ENCODE data around the gene DNAI1. TPM values are rescaled to one million over a fixed set of nuclear protein-coding genes. Genes with fewer than 3 reads are reported as not detected.

DNAI1 gene
- polyA plus RNA-seq, 6 donors from 2014 or later = not detected

DNA sequence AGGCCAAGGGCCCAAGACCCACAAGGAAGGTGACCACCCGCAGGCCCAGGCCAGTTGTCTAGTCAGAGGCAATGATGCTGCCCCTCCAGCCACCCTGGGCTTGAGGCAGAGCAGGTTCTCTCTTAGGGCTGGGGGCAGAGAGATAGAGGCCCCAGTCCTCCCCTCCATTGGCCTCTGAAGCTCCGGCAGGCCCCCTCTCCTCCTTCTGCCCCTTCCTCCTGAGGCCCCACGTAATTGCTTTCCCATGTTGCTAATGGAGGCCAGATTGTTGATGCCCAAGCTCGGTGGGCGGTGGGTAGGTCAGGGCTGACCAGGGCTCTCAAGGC lies 90.8 kb downstream of the DNAI1 start:
- Mint-ChIP-seq H3K4me1 (peaks cover 0 to 4% (median 0%) of the 10 kb centered on the region in 3 donors), H3K27me3 (peaks cover 22 to 51% (median 41%) of the 10 kb centered on the region in 3 donors), H3K27ac (no peak overlapping the region), H3K4me3 (no peak overlapping the region), H3K9me3 (no peaks in the 10 kb centered on the region), H3K36me3 (no peaks in the 10 kb centered on the region)
- no peak for ATAC-seq (ENCODE audit: low read depth in 2 of 2)
- DNase-seq = no peak

- Mint-ChIP-seq H3K9me3 (no peaks in the 10 kb centered on the region), H3K36me3 (no peaks in the 10 kb centered on the region), H3K4me1 (peaks cover 0 to 4% (median 0%) of the 10 kb centered on the region in 3 donors), H3K27me3 (peaks cover 23 to 52% (median 47%) of the 10 kb centered on the region in 3 donors), H3K27ac (no peak overlapping the region), H3K4me3 (no peak overlapping the region)
- no peak for ATAC-seq (ENCODE audit: low read depth in 2 of 2)
- DNase-seq = no peak
These were observed 91.5 kb downstream of the DNAI1 start for GRCh38 chr9:34550016-34550680.

GRCh38 chr9:34550681-34551270 lies 92.2 kb downstream of the DNAI1 start:
- H3K36me3 Mint-ChIP-seq = no peaks in the 10 kb centered on the region
- H3K27ac Mint-ChIP-seq = no peak overlapping the region
- DNase-seq (no peak), ATAC-seq (ENCODE audit: low read depth in 2 of 2) (no peak)
- peaks cover 20 to 51% (median 45%) of the 10 kb centered on the region in 3 donors for H3K27me3 Mint-ChIP-seq
- H3K4me3 Mint-ChIP-seq = no peak overlapping the region
- peaks cover 0 to 4% (median 0%) of the 10 kb centered on the region in 3 donors for H3K4me1 Mint-ChIP-seq
- H3K9me3 Mint-ChIP-seq = no peaks in the 10 kb centered on the region

- DNase-seq (no peak), ATAC-seq (ENCODE audit: low read depth in 2 of 2) (no peak)
- H3K4me3 Mint-ChIP-seq = no peak overlapping the region
- no peak overlapping the region for H3K27ac Mint-ChIP-seq
- no peaks in the 10 kb centered on the region for H3K9me3 Mint-ChIP-seq
- peaks cover 0 to 4% (median 0%) of the 10 kb centered on the region in 3 donors for H3K4me1 Mint-ChIP-seq
- peaks cover 26 to 51% (median 45%) of the 10 kb centered on the region in 3 donors for H3K27me3 Mint-ChIP-seq
- H3K36me3 Mint-ChIP-seq = no peaks in the 10 kb centered on the region
These were observed 93.4 kb downstream of the DNAI1 start for GRCh38 chr9:34551751-34552605.

GRCh38 chr9:34552606-34552981 lies 94.0 kb downstream of the DNAI1 start:
- Mint-ChIP-seq H3K36me3 (no peaks in the 10 kb centered on the region), H3K9me3 (no peaks in the 10 kb centered on the region), H3K27ac (peak overlapping the region in 1 of 6 donors; percentile 49), H3K27me3 (peaks cover 31 to 51% (median 45%) of the 10 kb centered on the region in 3 donors), H3K4me1 (peaks cover 0 to 4% (median 0%) of the 10 kb centered on the region in 3 donors), H3K4me3 (peak overlapping the region in 1 of 8 donors; percentile 39)
- DNase-seq (no peak), ATAC-seq (ENCODE audit: low read depth in 2 of 2) (no peak)

- peaks cover 0 to 4% (median 0%) of the 10 kb centered on the region in 3 donors for H3K4me1 Mint-ChIP-seq
- ATAC-seq (ENCODE audit: low read depth in 2 of 2) = no peak
- peaks cover 30 to 51% (median 45%) of the 10 kb centered on the region in 3 donors for H3K27me3 Mint-ChIP-seq
- no peaks in the 10 kb centered on the region for H3K36me3 Mint-ChIP-seq
- no peak for DNase-seq
- H3K4me3 Mint-ChIP-seq = no peak overlapping the region
- no peak overlapping the region for H3K27ac Mint-ChIP-seq
- no peaks in the 10 kb centered on the region for H3K9me3 Mint-ChIP-seq
These were observed 94.4 kb downstream of the DNAI1 start for GRCh38 chr9:34552986-34553385.

DNA sequence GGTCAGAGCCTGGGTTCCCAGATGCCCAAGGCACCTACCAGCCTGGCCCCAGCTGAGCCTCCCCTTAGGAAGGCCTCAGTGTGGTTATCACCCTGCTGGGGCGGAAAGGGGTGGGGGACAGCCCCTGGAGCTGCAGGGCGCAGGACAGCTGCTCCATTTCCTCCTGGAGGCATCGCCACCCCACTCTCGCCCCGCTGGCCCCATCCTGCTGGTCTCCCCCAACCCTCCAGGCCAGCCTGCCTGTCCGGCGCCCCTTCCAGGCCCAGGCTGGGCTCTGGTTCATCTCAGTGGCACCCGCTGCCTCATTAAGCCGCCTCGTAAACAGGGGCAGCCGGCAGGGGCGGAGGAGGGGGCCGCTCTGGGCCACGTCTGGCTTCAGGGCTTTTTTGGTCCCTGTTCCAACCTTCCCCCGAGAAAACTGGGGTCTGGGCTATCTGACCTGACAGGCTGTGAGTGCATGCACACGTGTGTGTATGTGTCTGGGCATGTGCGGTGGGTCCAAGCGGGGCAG lies 95.0 kb downstream of the DNAI1 start:
- no peak for DNase-seq
- no peak overlapping the region for H3K4me3 Mint-ChIP-seq
- no peaks in the 10 kb centered on the region for H3K4me1 Mint-ChIP-seq
- no peaks in the 10 kb centered on the region for H3K9me3 Mint-ChIP-seq
- ATAC-seq (ENCODE audit: low read depth in 2 of 2) = no peak
- H3K36me3 Mint-ChIP-seq = no peaks in the 10 kb centered on the region
- peaks cover 29 to 51% (median 45%) of the 10 kb centered on the region in 3 donors for H3K27me3 Mint-ChIP-seq
- no peak overlapping the region for H3K27ac Mint-ChIP-seq

DNA sequence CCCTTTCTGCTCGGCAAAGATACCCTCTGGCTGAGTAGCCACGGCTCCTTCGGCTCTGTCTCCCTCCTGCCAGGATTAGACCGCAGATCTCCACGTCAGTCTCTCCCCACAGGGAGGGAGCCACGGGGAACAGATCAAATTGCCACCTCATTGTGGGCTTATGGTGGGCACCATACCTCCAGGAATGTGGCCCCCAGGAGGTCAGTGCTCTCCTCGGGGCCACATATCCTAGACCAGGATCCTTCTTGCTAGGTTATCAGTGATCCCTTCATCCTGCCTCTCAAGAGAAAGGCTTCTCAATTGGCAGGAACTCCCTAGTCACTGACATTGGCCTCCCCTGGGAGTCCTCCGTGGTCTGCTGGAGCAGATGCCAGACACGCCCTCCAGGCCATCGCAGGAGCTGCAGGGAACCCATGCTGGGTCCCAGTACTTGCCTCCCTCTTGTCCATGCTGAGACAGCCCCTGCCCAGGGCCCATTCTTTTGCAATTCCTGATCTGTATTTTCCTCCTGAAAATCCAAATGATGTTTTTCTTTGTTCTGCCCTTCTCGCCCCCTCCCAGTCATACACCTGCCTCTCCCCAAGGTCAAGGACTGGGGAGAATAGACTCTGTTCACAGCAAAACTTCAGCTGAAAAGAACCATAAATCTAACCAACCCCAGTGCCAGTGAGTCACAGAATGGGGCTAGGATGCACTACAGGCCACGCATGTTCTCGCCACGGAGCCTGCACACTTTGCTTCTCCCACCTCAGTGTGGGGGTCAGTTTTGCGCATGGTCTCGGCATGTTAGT lies 95.8 kb downstream of the DNAI1 start:
- H3K9me3 Mint-ChIP-seq = peaks cover 0 to 2% (median 0%) of the 10 kb centered on the region in 7 donors
- peaks cover 29 to 58% (median 50%) of the 10 kb centered on the region in 3 donors for H3K27me3 Mint-ChIP-seq
- no peak overlapping the region for H3K27ac Mint-ChIP-seq
- H3K4me1 Mint-ChIP-seq = no peaks in the 10 kb centered on the region
- ATAC-seq (ENCODE audit: low read depth in 2 of 2) (no peak), DNase-seq (no peak)
- H3K36me3 Mint-ChIP-seq = no peaks in the 10 kb centered on the region
- no peak overlapping the region for H3K4me3 Mint-ChIP-seq

DNA sequence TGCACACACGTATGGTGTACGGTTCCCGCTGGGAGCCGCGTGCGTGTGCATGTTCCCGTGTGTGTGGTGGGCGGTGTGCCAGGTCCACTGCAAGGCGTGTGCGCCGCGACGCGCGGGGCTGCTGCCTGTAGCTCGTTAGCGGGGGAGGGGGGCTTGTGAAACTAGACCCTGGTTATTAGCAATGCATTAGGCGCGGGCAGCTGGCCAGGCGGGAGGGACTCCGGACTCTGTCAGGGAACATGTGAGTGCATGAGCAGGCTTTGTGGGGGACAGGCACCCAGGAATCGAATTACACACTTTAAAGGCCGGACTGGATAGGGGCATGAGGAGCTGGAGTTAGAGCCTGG lies 96.4 kb downstream of the DNAI1 start:
- no peaks in the 10 kb centered on the region for H3K36me3 Mint-ChIP-seq
- peaks cover 0 to 1% (median 0%) of the 10 kb centered on the region in 3 donors for H3K4me1 Mint-ChIP-seq
- no peak for DNase-seq
- peak overlapping the region in 1 of 8 donors; percentile 42 for H3K4me3 Mint-ChIP-seq
- H3K9me3 Mint-ChIP-seq = peaks cover 0 to 2% (median 0%) of the 10 kb centered on the region in 7 donors
- no peak overlapping the region for H3K27ac Mint-ChIP-seq
- no peak for ATAC-seq (ENCODE audit: low read depth in 2 of 2)
- H3K27me3 Mint-ChIP-seq = peaks cover 30 to 64% (median 56%) of the 10 kb centered on the region in 3 donors

- no peak for DNase-seq
- Mint-ChIP-seq H3K27ac (no peak overlapping the region), H3K4me3 (no peak overlapping the region), H3K4me1 (peaks cover 0 to 5% (median 0%) of the 10 kb centered on the region in 3 donors), H3K36me3 (no peaks in the 10 kb centered on the region), H3K27me3 (peaks cover 34 to 69% (median 61%) of the 10 kb centered on the region in 3 donors), H3K9me3 (peaks cover 0 to 2% (median 0%) of the 10 kb centered on the region in 7 donors)
- no peak for ATAC-seq (ENCODE audit: low read depth in 2 of 2)
These were observed 96.9 kb downstream of the DNAI1 start for GRCh38 chr9:34555500-34555899.

GRCh38 chr9:34555936-34556525 lies 97.4 kb downstream of the DNAI1 start:
- no peak overlapping the region for H3K27ac Mint-ChIP-seq
- no peak for ATAC-seq (ENCODE audit: low read depth in 2 of 2)
- peaks cover 0 to 5% (median 0%) of the 10 kb centered on the region in 3 donors for H3K4me1 Mint-ChIP-seq
- DNase-seq = no peak
- peaks cover 35 to 75% (median 66%) of the 10 kb centered on the region in 3 donors for H3K27me3 Mint-ChIP-seq
- no peaks in the 10 kb centered on the region for H3K36me3 Mint-ChIP-seq
- no peak overlapping the region for H3K4me3 Mint-ChIP-seq
- peaks cover 0 to 2% (median 0%) of the 10 kb centered on the region in 7 donors for H3K9me3 Mint-ChIP-seq

- H3K4me1 Mint-ChIP-seq = peaks cover 0 to 5% (median 0%) of the 10 kb centered on the region in 3 donors
- H3K27ac Mint-ChIP-seq = no peak overlapping the region
- peaks cover 0 to 6% (median 4%) of the 10 kb centered on the region in 7 donors for H3K9me3 Mint-ChIP-seq
- DNase-seq (no peak), ATAC-seq (ENCODE audit: low read depth in 2 of 2) (no peak)
- H3K36me3 Mint-ChIP-seq = no peaks in the 10 kb centered on the region
- H3K4me3 Mint-ChIP-seq = no peak overlapping the region
- H3K27me3 Mint-ChIP-seq = peaks cover 43 to 78% (median 72%) of the 10 kb centered on the region in 3 donors
These were observed 98.3 kb downstream of the DNAI1 start for GRCh38 chr9:34556949-34557348.

Data from naive B cell (primary cell).